ENCODE results near the gene PPP6R2. TPM values are rescaled to one million over a fixed set of nuclear protein-coding genes. Genes with fewer than 3 reads are reported as not detected.

Gene PPP6R2, protein sequence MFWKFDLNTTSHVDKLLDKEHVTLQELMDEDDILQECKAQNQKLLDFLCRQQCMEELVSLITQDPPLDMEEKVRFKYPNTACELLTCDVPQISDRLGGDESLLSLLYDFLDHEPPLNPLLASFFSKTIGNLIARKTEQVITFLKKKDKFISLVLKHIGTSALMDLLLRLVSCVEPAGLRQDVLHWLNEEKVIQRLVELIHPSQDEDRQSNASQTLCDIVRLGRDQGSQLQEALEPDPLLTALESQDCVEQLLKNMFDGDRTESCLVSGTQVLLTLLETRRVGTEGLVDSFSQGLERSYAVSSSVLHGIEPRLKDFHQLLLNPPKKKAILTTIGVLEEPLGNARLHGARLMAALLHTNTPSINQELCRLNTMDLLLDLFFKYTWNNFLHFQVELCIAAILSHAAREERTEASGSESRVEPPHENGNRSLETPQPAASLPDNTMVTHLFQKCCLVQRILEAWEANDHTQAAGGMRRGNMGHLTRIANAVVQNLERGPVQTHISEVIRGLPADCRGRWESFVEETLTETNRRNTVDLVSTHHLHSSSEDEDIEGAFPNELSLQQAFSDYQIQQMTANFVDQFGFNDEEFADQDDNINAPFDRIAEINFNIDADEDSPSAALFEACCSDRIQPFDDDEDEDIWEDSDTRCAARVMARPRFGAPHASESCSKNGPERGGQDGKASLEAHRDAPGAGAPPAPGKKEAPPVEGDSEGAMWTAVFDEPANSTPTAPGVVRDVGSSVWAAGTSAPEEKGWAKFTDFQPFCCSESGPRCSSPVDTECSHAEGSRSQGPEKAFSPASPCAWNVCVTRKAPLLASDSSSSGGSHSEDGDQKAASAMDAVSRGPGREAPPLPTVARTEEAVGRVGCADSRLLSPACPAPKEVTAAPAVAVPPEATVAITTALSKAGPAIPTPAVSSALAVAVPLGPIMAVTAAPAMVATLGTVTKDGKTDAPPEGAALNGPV
- 10 to 100 TPM; 34.7 to 51.5 (median 36.8) TPM for total RNA-seq
- polyA plus RNA-seq, result 10 to 100 TPM; 38.6 to 38.8 TPM
- long read RNA-seq, donor 1, full-length matches to known transcripts, result 89 of 156 reads
- long read RNA-seq, donor 1, partial matches to known transcripts, result 37 of 156 reads
- long read RNA-seq, donor 1, other reads (novel, unspliced or antisense), result 30 of 156 reads
- long read RNA-seq, donor 2, full-length matches to known transcripts, result 82 of 144 reads
- long read RNA-seq, donor 2, partial matches to known transcripts, result 32 of 144 reads
- long read RNA-seq, donor 2, other reads (novel, unspliced or antisense), result 30 of 144 reads
- long read RNA-seq, donor 3, full-length matches to known transcripts, result 95 of 225 reads
- long read RNA-seq, donor 3, partial matches to known transcripts, result 85 of 225 reads
- long read RNA-seq, donor 3, other reads (novel, unspliced or antisense), result 45 of 225 reads

DNA sequence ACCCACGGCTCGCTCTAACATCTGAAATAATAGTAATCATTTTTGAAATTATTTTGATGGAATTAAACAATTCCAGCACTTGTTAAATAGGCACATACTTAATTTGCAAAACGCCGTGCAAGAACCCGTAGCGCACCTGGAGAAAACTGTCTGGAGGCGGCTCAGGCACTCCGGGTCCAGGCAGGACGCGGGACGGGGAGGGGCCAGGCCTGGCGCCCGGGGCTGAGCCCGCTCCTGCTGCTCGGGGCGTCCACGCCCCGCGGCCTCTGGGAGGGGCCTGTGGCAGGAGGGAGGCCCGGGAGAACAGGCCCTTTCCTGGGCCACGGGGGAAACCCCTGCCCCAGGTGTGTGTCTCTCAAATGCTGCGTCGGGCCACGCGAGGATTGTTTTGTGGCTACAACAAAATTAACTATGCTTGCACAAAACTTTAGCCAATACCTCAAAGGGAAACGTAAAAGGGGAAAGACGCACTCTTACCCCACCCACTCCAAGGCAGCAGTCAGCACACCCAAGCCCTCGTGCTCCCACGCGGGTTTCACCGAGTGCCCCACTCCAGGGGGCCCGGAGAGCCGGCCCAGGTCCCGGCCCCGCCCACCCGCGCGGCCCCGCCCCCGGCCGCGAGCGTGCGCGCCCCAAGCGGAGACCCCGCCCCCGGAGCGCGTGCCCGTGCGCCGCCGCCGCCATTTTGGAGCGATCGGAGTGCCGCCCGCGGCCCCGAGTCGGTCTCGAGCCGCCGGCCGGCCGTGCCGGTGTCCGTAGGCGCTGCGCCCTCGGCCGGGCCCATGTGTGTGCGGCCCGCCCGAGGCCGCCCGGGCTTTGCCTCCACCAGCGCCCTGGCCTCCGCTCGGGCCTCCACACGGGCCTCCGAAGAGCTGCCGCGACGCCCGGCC is at the start of gene PPP6R2:
Gene PPP6R2, plus strand, starts transcription at position 677 of the 890 bp plus-strand sequence. CDS start 50,582 bp downstream, outside the sequence.
- H3K4me1 ChIP-seq, result peaks cover 0 to 21% (median 12%) of the 10 kb centered on the region in 9 donors
- intact Hi-C loops (cut with DNase I), result loop anchor here in 7 of 10 donors (1.0 to 5.0 kb wide), 6 partner anchors 69 to 102 kb away; partner anchors contain the start of genes MAPK11 (in 3 of the 7), HDAC10 (in 2 of the 7) and TUBGCP6 (in 2 of the 7)
- peak; percentile 80 to 89 for DNase-seq

DNA sequence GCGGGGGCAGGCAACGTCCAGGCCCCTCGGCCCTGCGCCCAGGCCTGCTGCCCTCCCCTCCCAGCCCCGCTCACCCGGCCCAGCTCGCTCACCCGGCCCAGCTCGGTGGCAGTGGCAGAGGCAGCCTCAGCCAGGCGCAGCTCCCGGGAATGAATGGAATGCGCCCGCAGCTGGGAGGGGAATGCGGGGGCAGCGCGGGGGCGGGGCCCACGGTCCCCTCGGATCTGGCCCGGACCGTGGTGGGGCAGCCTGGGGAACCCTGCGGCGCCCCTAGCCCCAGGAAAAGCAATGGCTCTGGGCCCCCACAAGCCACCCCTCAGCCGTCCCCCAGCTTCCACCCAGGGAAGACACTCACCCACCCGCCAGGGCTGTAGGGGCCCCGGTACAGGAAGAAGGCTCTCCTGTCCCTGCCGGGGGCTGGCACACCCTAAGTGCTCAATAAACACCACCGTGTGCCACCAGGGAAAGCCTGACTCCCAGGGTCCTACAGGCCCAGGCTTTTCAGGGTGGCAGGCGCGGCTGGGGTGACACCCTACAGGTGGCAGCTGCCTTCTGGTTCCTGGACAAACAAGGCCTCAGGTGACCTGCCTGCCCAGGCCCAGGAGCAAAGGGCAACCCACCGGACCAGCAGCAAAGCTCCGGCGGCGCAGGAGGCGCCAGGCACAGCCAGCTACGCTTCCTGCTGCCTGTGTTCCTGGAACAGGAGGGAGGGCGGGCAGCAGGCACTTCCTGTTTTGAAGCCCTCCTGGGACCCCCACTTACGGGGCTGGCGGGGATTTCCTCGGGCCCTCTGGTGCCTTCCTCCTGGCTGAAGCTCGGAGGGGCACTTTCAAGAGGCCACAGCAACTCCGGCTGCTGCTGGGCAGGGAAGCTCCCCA is 49.4 kb upstream of the PPP6R2 start:
- peak; percentile 75 to 91 (median 82) for ATAC-seq
- Histone ChIP-seq H3K27me3 (peaks cover 0 to 10% (median 0%) of the 10 kb centered on the region in 7 donors), H3K27ac (peak overlapping the region; percentile 39 to 96 (median 90)), H3K4me1 (peaks cover 37 to 69% (median 53%) of the 10 kb centered on the region in 9 donors), H3K4me3 (peak overlapping the region in 9 of 10 donors; percentile 3 to 44 (median 35)), H3K9me3 (no peaks in the 10 kb centered on the region), H3K36me3 (peaks cover 0 to 47% (median 16%) of the 10 kb centered on the region in 9 donors)
- peak; percentile 71 to 75 for DNase-seq
- intact Hi-C loops (cut with DNase I), result loop anchor here in 2 of 10 donors (5.0 kb wide), 1 partner anchor 34 kb away; the partner anchor contains the start of gene DENND6B (in 2 of the 2)
- TF ChIP-seq, protein P1, sequence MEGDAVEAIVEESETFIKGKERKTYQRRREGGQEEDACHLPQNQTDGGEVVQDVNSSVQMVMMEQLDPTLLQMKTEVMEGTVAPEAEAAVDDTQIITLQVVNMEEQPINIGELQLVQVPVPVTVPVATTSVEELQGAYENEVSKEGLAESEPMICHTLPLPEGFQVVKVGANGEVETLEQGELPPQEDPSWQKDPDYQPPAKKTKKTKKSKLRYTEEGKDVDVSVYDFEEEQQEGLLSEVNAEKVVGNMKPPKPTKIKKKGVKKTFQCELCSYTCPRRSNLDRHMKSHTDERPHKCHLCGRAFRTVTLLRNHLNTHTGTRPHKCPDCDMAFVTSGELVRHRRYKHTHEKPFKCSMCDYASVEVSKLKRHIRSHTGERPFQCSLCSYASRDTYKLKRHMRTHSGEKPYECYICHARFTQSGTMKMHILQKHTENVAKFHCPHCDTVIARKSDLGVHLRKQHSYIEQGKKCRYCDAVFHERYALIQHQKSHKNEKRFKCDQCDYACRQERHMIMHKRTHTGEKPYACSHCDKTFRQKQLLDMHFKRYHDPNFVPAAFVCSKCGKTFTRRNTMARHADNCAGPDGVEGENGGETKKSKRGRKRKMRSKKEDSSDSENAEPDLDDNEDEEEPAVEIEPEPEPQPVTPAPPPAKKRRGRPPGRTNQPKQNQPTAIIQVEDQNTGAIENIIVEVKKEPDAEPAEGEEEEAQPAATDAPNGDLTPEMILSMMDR (IDR thresholded peaks at IDR 0.05), result no peak
- 15% methylated on average over 40 to 42 of the region's 42 CpGs for WGBS, 2 donors

More for the DNA sequence above, at the start of gene PPP6R2:
- H3K36me3 ChIP-seq, result peaks cover 0 to 5% (median 0%) of the 10 kb centered on the region in 9 donors
- H3K27me3 ChIP-seq, result no peaks in the 10 kb centered on the region
- TF ChIP-seq, protein P1 (IDR thresholded peaks at IDR 0.05), result peak in 2 of 9 donors; percentile 12 to 37
- WGBS, 2 donors, result 0% methylated on average over 59 to 87 of the region's 87 CpGs
- peak; percentile 89 to 98 (median 92) for ATAC-seq
- H3K27ac ChIP-seq, result peak within 1 kb of the TSS in 9 of 10 donors; percentile 64 to 91 (median 79)
- H3K4me3 ChIP-seq, result peak within 1 kb of the TSS; percentile 60 to 98 (median 78)
- H3K9me3 ChIP-seq, result no peaks in the 10 kb centered on the region

DNA sequence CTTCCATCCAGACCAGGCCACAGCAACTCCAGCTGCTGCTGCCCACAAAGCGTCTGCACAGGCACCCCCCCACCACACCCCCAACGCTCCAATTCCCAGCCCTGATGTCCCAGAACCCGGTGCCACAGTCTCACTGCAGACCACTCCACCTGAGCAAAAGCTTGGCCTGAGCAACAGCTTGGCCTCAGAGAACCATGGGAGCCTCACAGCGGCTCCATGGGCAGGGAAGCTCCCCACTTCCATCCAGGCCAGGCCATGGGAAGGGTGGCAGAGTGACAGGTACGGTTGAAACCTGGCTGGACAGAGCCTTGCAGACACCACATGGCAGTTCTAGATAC is 48.8 kb upstream of the PPP6R2 start:
- WGBS, 2 donors, result 32 to 33% methylated on average over 5 of the region's 5 CpGs
- H3K27ac ChIP-seq, result peak overlapping the region; percentile 39 to 96 (median 90)
- H3K9me3 ChIP-seq, result no peaks in the 10 kb centered on the region
- peaks cover 43 to 75% (median 55%) of the 10 kb centered on the region in 9 donors for H3K4me1 ChIP-seq
- no peak for ATAC-seq
- peak overlapping the region in 6 of 10 donors; percentile 31 to 44 (median 38) for H3K4me3 ChIP-seq
- peaks cover 0 to 12% (median 0%) of the 10 kb centered on the region in 7 donors for H3K27me3 ChIP-seq
- no peak for DNase-seq
- TF ChIP-seq, protein P1 (IDR thresholded peaks at IDR 0.05), result no peak
- peaks cover 0 to 41% (median 10%) of the 10 kb centered on the region in 9 donors for H3K36me3 ChIP-seq
- intact Hi-C loops (cut with DNase I), result loop anchor here in 2 of 10 donors (5.0 kb wide), 1 partner anchor 33 kb away; the partner anchor contains the start of gene DENND6B (in 2 of the 2)

All from heart right ventricle (tissue), 16 donors.